ENCODE measurements around the gene UBE3B. TPM values are rescaled to one million over a fixed set of nuclear protein-coding genes. Genes with fewer than 3 reads are reported as not detected.

The UBE3B gene
- polyA plus RNA-seq, 3 donors = 8.0 to 15.1 (median 12.5) TPM

DNA sequence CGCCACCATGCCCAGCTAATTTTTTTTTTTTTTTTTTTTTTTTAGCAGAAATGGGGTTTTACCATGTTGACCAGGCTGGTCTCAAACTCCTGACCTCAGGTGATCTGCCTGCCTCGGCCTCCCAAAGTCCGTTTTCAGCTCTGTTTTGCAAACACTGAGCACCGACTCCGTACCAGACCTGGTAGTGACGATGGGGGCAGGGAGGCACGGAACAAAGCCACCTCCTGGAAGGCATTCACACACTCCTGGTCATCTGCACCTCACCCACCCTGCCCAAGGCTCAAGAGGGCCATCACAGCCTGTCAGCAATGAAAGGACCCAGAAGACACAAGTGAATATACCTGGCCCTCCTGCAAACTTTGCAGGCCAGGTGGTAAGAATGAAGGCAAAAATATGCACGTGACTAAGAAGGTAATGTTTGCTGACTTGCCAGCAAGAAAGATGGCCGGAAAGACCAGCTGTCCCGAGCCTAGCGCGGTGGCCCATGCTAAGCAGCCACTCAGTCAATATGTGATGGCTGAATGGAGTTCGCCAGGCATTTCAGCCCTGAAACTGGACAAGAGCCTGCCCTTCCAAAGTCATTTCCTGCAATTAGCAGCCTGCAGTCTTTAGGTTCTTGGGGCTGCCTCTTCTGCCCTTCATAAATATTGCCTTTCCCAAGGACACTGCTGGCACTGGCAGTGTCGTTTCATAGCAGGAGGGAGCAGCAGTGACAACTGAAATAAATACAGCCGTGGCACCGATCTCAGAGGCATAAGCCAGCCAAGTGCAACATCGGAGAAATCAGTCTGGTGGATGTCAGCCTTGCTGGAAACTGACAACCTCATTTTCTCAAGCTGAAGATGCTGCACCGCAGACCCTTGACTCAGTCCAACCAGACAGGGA, 78.2 kb downstream of the UBE3B start:
- 48 to 86% (median 84%) methylated on average over 17 to 18 of the region's 18 CpGs for WGBS, 3 donors
- no peak overlapping the region for H3K27ac ChIP-seq (ENCODE audit: low read depth, low read length)

GRCh38 chr12:109557200-109557599, 79.8 kb downstream of the UBE3B start:
- H3K27ac ChIP-seq (ENCODE audit: low read depth, low read length) = no peak overlapping the region
- 91% methylated on average over 10 of the region's 10 CpGs for WGBS, 3 donors

GRCh38 chr12:109557805-109558204, 80.4 kb downstream of the UBE3B start:
- 74 to 85% (median 76%) methylated on average over 12 of the region's 12 CpGs for WGBS, 3 donors
- H3K27ac ChIP-seq (ENCODE audit: low read depth, low read length) = no peak overlapping the region

- 91 to 94% (median 91%) methylated on average over 25 of the region's 25 CpGs for WGBS, 3 donors
- no peak overlapping the region for H3K27ac ChIP-seq (ENCODE audit: low read depth, low read length)
These were observed 81.2 kb downstream of the UBE3B start for GRCh38 chr12:109558374-109559199.

GRCh38 chr12:109559200-109559505, 81.7 kb downstream of the UBE3B start:
- no peak overlapping the region for H3K27ac ChIP-seq (ENCODE audit: low read depth, low read length)
- 90 to 98% (median 97%) methylated on average over 6 of the region's 6 CpGs for WGBS, 3 donors

DNA sequence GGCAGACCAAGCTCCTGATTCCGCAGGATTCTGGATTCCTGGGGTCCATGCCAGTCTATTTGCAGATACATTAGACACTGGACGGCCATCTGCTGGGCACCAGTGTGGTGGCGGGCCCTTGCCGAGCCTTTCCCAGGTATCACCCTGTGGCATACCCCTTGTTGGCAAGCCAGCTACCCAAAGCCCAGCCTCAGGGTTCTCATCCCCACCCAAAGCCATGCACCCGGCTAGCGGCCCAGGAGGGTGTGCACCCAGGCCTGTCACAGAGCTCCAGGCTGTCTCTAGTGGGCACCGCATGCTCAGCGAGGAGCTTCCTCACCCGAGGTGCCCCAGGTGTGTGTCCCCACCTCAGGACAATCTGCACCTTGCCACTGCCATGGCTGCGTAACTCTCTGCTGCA, 82.2 kb downstream of the UBE3B start:
- no peak overlapping the region for H3K27ac ChIP-seq (ENCODE audit: low read depth, low read length)
- WGBS, 3 donors = 96 to 97% (median 97%) methylated on average over 10 of the region's 10 CpGs

DNA sequence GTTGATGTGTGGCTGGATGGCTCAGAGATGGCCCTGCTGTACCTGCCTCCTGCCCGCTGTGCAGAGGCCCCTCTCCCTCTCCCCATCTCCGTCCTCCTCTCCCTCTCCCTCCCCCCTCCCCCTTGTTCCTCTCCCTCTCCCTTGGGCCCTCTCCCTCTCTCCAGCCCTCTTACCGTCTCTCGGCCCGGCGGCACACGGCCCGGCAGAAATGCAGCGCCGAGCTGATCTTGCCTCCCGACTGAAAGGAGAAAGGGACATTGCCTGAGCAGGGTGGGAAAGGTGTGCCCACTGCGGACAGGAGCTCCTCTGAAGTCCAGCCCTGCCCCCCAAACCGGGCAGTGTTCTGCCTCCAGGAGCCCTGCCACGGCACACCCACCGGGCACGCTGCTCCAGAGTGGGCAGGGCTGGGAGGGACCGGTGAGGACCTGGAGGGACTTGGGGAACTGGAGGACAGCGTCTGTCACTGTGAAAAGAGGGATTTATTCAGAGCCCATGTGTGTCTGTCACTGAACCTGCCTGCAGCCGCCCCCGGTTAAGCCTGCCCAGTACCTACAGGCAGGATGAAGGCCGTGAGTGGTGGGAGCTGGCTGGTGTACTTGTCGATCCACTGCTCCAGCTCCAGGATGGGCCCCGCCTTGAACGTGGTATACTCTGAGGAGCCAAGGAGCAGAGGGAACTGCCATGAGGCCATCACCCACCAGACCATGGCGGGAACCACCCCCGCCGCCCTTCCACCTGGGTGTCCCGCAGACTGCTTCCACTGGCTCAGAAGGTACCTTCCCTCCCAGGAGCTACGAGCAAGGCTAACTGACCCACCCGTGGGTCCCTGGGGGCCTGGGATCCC, 83.7 kb downstream of the UBE3B start:
- H3K27ac ChIP-seq (ENCODE audit: low read depth, low read length) = no peak overlapping the region

DNA sequence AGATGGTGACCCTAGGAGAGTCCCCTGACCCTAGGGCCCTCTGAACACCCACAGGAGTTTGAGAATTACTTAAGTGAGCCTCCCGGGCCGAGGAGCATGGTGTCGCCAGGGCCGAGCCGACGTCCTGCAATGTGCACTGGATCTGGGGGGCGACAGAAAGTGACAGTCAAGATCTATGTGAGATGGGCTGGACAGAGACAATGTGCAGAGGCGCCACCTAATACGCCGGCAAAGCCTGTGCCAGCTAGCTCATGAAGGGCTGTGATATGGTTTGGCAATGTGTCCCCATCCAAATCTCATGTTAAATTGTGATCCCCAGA, 84.2 kb downstream of the UBE3B start:
- 96 to 97% (median 96%) methylated on average over 10 of the region's 10 CpGs for WGBS, 3 donors

More for the DNA sequence above, 83.7 kb downstream of the UBE3B start:
- 86 to 92% (median 91%) methylated on average over 29 to 30 of the region's 30 CpGs for WGBS, 3 donors

DNA sequence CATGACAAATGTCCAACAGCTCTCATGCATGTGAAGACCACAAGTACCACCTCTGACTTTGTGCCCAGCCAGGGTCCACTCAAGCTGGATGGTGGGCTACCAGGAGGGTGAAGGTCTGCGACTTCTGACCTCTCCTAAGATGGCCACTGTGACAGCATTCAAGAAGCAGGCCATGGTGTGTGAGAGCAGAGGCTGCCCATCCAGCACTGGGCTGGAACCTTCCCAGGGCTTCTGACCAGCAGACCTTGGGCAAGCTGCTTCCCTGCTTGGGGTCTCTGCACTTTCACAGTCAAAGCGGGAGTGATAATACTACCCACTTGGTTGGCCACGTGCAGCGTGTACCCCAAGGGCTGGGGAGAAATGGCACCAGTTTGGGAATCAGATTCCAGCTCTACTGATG, 85.4 kb downstream of the UBE3B start:
- H3K27ac ChIP-seq (ENCODE audit: low read depth, low read length) = no peak overlapping the region
- WGBS, 3 donors = 91 to 94% (median 94%) methylated on average over 4 of the region's 4 CpGs

More for the DNA sequence above, 84.2 kb downstream of the UBE3B start:
- no peak overlapping the region for H3K27ac ChIP-seq (ENCODE audit: low read depth, low read length)

DNA sequence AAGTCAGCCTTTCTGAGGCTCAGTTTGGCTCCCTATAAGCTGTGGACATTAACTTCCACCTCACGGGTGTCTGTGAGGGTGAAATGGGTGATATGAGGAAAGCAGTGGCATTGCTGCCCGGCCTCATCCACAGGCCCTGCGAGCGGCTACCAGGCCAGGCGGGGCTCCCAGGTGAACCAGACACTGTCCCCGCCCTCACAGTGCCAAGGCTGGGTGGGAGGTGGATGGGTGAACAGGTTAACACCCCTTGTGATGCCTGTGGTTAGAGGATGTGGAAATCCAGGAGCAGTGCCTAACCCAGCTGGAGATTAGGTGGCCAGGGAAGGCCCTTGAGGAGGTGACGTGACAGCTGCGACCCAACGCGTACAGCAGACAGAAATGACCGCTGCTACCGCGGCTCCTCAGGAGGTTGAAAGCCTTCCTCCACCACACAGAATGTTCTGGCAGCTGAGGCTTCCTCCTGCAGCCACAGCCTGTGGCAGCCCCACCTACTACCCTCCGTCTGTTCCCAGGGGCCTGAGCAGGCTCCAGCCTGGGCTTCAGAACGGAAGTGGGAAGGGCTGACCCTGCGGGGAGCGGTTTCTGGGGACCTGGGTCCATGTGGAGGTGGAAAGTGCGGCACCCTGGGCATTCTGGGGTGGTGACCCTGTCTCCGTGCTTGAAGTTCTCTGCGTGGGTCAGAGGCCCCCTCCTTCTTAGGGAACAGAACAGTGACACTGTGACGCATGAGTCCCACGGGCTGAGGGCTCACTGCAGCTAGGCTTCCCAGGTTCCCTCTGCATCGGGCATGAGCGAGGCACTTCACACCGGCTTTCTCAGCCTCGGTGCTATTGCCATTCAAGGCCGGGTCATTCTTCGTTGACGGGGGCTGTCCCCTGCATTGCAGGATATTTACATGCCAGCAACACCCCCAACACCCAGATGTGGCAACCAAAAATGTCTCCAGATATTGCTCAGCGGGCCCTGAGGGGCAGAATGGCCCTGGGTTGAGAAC, 86.2 kb downstream of the UBE3B start:
- 75 to 86% (median 84%) methylated on average over 30 of the region's 30 CpGs for WGBS, 3 donors
- H3K27ac ChIP-seq (ENCODE audit: low read depth, low read length) = no peak overlapping the region

DNA sequence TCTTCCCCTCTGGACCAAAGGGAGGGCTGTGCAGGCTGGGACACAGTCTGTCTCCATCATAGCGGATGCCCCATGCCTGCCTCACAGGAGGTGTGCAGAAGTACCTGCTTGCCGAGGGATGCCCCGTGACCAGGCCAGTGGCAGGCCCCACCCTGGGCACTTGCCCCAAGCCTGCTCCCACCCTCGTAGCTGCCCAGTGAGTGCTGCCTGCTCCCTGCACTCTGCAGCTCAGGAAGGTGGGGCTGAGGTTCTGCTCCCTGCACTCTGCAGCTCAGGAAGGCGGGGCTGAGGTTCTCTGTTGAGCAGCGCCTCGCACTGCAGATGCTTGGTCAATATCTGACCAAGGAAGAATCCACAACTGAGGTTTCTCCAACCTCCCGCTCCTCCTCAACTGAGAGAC, 89.0 kb downstream of the UBE3B start:
- H3K27ac ChIP-seq (ENCODE audit: low read depth, low read length) = no peak overlapping the region
- WGBS, 3 donors = 88 to 91% (median 89%) methylated on average over 8 of the region's 8 CpGs

DNA sequence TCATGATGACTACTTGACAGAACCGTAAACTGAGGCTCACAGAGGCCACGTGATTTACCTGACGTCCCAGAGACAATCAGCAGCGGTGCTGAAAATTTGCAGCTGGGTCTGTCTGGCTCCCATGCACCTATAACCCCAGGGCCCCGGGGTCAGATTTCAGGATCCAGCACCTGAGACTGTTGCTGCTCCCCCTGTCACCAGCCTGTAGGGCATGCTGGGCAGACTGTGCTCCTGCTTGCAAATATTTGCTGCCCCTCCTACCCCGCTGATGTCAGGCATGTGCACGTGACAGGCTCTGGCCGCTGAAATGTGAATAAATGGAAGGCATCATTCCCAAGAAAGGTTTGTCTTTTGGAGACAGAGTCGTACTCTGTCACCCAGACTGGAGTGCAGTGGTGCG, 89.9 kb downstream of the UBE3B start:
- no peak overlapping the region for H3K27ac ChIP-seq (ENCODE audit: low read depth, low read length)
- 84 to 91% (median 88%) methylated on average over 10 of the region's 10 CpGs for WGBS, 3 donors

DNA sequence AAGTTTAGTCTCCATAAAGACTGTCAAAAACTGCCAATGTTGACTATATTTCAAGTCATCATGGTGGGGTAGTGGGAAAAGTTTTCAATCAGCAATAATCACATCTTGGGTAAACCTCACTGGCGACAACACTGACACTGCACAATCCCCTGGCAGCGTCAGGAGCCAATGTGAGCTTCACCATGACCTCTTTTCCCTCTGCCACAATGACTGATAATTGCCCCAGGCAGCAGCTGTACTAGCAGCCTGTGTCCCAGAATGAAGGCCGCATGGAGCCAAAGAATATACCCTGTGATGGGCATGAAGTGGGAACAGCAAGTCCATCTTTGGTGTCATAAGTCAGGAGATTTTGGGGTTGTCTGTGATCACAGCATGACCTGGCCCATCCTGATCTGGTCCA, 90.5 kb downstream of the UBE3B start:
- 85 to 94% (median 89%) methylated on average over 3 of the region's 3 CpGs for WGBS, 3 donors

GRCh38 chr12:109568486-109568885, 91.1 kb downstream of the UBE3B start:
- 72 to 92% (median 91%) methylated on average over 7 of the region's 7 CpGs for whole genome bisulfite sequencing, 3 donors

More for the DNA sequence above, 90.5 kb downstream of the UBE3B start:
- H3K27ac ChIP-seq (ENCODE audit: low read depth, low read length) = no peak overlapping the region

DNA sequence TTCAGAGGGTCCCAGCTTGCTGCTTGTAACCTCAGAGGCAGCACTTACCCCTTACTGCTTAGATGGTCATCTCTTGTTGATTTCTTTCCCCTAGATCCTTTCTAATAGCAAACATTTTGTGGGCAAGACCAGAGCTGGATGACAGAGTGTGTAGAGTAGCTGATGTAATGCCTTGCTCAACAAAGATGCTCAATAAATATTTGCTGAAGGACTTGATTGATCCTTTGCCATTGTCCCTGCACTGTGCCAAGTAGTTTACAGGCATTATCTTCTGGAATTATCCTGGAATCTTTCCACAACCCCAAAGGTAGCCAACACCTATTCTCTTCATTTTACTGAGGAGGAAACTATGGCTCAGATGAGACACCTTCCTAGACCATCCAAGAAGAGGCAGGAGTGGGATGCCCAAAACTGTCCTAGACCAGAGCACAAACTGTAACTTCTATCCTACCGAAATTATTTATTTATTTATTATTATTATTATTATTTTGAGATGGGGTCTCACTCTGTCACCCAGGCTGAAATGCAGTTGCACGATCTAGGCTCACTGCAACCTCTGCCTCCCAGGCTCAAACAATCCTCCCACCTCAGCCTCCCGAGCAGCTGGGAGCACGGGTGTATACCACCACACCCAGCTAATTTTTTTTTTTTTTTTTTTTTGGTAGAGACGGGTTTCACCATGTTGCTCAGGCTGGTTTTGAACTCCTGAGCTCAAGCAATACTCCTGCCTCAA, 94.5 kb downstream of the UBE3B start:
- H3K27ac ChIP-seq (ENCODE audit: low read depth, low read length) = no peak overlapping the region
- 85 to 90% (median 90%) methylated on average over 5 of the region's 5 CpGs for WGBS, 3 donors

More at GRCh38 chr12:109568486-109568885, 91.1 kb downstream of the UBE3B start:
- H3K27ac ChIP-seq (ENCODE audit: low read depth, low read length) = no peak overlapping the region

- no peak overlapping the region for H3K27ac ChIP-seq (ENCODE audit: low read depth, low read length)
- WGBS, 3 donors = 47 to 78% (median 77%) methylated on average over 3 of the region's 3 CpGs
These were observed 95.0 kb downstream of the UBE3B start for GRCh38 chr12:109572506-109572845.
